ENCODE results near the gene PLA2G2A. TPM values are rescaled to one million over a fixed set of nuclear protein-coding genes. Genes with fewer than 3 reads are reported as not detected.

Gene PLA2G2A
- total RNA-seq, 4 donors from 2014 or later: 6.4 to 69.0 (median 26.7) TPM

DNA sequence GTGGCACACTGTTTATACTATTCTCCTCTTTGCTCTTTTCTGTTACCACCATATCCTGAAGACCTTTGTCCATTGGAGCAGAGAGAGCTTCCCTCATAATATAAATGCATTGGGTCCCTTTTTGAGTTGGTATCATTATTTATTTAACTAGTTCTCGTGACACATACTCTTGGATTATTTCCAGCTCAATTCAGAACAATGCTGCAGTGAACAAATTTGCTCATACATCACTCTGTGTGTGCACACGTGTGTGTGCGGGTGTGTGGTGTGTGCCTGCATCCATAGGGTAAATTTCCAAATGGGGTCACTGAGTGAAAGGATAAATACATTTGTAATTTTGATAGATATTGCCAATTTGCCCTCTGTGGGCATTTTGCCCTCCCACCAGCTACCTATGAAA lies 5.8 kb downstream of the PLA2G2A start:
- TF ChIP-seq POLR2AphosphoS5 (IDR thresholded peaks at IDR 0.05): no peak
- no peak for TF ChIP-seq CTCF (IDR thresholded peaks at IDR 0.05)
- TF ChIP-seq EP300 (IDR thresholded peaks at IDR 0.05): no peak
- no peak for TF ChIP-seq POLR2A (IDR thresholded peaks at IDR 0.05)
- peaks cover 4% of the 10 kb centered on the region for H3K27me3 ChIP-seq
- no peaks in the 10 kb centered on the region for H3K36me3 ChIP-seq
- no peak overlapping the region for H3K27ac ChIP-seq
- no peak for DNase-seq (ENCODE audit: low spot score in 2 of 2)
- no peak overlapping the region for H3K4me3 ChIP-seq
- no peaks in the 10 kb centered on the region for H3K9me3 ChIP-seq
- WGBS: 44% methylated on average over 3 of the region's 3 CpGs
- peaks cover 30% of the 10 kb centered on the region for H3K4me1 ChIP-seq

- peaks cover 30% of the 10 kb centered on the region for H3K4me1 ChIP-seq
- DNase-seq (ENCODE audit: low spot score in 2 of 2): no peak
- no peak overlapping the region for H3K27ac ChIP-seq
- H3K4me3 ChIP-seq: no peak overlapping the region
- H3K9me3 ChIP-seq: no peaks in the 10 kb centered on the region
- TF ChIP-seq CTCF (IDR thresholded peaks at IDR 0.05) (no peak), POLR2AphosphoS5 (IDR thresholded peaks at IDR 0.05) (no peak), EP300 (IDR thresholded peaks at IDR 0.05) (no peak), POLR2A (IDR thresholded peaks at IDR 0.05) (no peak)
- no peaks in the 10 kb centered on the region for H3K36me3 ChIP-seq
- H3K27me3 ChIP-seq: peaks cover 4% of the 10 kb centered on the region
- WGBS: 100% methylated on average over 1 of the region's 1 CpG
Measured at GRCh38 chr1:19971664-19972063, 7.8 kb downstream of the PLA2G2A start.

DNA sequence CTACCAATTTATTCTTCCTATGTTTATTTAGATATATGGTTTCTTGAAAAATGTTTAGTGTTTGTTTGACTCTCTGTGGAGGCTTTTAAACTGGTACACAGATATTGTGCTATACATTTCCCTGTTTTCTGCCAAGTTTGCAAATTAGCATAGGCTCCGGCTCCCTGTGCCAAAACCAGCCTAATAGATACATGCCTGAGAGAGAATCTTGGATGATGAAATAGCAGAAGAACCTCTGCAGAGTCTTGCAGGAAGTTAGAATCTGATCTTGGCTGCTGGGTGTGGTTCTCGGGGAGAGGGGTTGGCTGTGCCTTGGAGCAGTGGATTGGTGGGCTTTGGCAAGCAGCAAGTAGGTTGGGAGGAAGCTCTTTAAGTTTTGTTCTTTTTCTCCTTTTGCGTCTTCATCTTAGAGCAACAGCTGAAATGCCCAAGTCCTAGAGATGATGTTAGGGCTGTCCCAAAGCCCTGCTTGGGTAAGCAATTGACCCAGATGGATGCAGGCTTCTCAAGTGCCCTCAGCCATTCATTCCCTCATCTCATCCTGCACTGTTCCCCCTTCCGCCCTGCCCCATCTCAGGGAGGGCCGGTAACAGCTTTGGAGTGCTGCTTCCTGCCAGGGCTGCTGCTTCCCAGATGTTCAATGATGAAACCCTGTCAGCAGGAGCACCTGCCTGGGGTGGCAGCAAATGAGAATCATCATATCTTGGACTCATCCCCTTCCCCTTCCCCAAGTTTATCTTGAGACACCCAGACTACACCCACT lies 9.3 kb downstream of the PLA2G2A start:
- Histone ChIP-seq H3K27me3 (peaks cover 4% of the 10 kb centered on the region), H3K27ac (no peak overlapping the region), H3K4me3 (no peak overlapping the region), H3K9me3 (no peaks in the 10 kb centered on the region), H3K36me3 (no peaks in the 10 kb centered on the region), H3K4me1 (peaks cover 23% of the 10 kb centered on the region)
- no peak for DNase-seq (ENCODE audit: low spot score in 2 of 2)
- 32% methylated on average over 5 of the region's 5 CpGs for WGBS
- TF ChIP-seq POLR2A (IDR thresholded peaks at IDR 0.05): no peak
- no peak for TF ChIP-seq EP300 (IDR thresholded peaks at IDR 0.05)
- no peak for TF ChIP-seq CTCF (IDR thresholded peaks at IDR 0.05)
- TF ChIP-seq POLR2AphosphoS5 (IDR thresholded peaks at IDR 0.05): no peak

DNA sequence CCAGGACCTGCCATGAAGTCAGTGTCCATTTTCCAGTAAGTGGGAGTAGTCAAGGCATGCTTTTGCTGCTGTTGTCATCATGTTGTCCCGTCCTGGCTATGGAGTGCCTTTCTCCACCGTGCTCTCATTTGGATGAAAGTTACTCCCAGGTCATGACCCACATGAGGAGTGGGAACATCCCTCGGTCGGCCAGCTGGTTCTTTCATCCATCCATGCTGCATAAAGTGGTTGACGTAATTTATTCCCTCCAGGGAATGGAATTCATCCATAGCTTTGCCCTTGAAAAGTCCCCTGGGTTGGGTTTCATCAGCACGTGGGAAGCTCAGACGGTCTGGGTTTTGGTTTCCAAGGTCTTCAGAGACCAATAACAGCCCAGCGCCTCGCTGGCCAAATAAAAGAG lies 11.6 kb downstream of the PLA2G2A start:
- peaks cover 8% of the 10 kb centered on the region for H3K27me3 ChIP-seq
- H3K4me3 ChIP-seq: no peak overlapping the region
- H3K4me1 ChIP-seq: peaks cover 17% of the 10 kb centered on the region
- no peak for TF ChIP-seq EP300 (IDR thresholded peaks at IDR 0.05)
- TF ChIP-seq CTCF (IDR thresholded peaks at IDR 0.05): no peak
- TF ChIP-seq POLR2AphosphoS5 (IDR thresholded peaks at IDR 0.05): no peak
- TF ChIP-seq POLR2A (IDR thresholded peaks at IDR 0.05): no peak
- no peaks in the 10 kb centered on the region for H3K36me3 ChIP-seq
- WGBS: 68% methylated on average over 9 of the region's 9 CpGs
- DNase-seq (ENCODE audit: low spot score in 2 of 2): no peak
- H3K9me3 ChIP-seq: no peaks in the 10 kb centered on the region
- H3K27ac ChIP-seq: no peak overlapping the region

DNA sequence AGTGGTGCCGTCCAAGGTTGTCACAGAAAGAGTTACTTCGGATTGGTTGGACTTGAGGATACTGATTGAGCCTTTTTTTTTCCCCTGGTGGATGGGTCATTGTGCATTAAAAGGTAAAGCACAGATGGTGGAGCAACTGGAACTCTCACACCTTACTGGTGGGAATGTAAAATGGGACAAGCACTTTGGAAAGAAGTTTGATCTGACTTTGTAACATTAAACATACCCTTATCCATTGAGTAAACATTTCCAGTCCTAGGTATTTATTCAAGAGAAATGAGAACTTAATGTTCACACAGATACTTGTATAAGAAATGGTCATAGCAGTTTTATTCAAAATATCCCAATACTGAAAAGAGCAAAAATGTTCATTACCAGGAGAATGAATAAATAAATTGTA lies 14.9 kb downstream of the PLA2G2A start:
- Histone ChIP-seq H3K4me1 (peaks cover 5% of the 10 kb centered on the region), H3K4me3 (no peak overlapping the region), H3K27ac (no peak overlapping the region), H3K27me3 (peaks cover 8% of the 10 kb centered on the region), H3K9me3 (no peaks in the 10 kb centered on the region), H3K36me3 (no peaks in the 10 kb centered on the region)
- TF ChIP-seq POLR2AphosphoS5 (IDR thresholded peaks at IDR 0.05): no peak
- DNase-seq (ENCODE audit: low spot score in 2 of 2): no peak
- WGBS: 97% methylated on average over 2 of the region's 2 CpGs

Measured in suprapubic skin (tissue), 4 donors.